ENCODE results near the gene SNX33.

DNA sequence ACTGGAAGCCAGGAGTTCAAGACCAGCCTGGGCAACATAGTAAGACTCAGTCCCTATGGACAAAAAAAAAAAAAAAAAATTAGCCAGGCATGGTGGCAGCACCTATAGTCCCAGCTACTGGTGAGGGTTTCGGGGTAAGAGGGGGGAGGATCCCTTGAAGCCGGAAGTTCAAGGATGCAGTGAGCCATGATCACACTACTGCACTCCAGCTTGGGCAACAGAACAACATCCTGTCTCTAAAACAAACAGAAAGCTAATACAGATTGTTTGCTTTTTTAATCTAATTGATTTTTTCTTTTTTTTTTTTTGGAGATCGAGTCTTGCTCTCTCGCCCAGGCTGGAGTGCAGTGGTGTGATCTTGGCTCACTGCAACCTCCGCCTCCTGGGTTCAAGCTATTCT is 6.1 kb upstream of the SNX33 start:
- TF ChIP-seq, protein P1, sequence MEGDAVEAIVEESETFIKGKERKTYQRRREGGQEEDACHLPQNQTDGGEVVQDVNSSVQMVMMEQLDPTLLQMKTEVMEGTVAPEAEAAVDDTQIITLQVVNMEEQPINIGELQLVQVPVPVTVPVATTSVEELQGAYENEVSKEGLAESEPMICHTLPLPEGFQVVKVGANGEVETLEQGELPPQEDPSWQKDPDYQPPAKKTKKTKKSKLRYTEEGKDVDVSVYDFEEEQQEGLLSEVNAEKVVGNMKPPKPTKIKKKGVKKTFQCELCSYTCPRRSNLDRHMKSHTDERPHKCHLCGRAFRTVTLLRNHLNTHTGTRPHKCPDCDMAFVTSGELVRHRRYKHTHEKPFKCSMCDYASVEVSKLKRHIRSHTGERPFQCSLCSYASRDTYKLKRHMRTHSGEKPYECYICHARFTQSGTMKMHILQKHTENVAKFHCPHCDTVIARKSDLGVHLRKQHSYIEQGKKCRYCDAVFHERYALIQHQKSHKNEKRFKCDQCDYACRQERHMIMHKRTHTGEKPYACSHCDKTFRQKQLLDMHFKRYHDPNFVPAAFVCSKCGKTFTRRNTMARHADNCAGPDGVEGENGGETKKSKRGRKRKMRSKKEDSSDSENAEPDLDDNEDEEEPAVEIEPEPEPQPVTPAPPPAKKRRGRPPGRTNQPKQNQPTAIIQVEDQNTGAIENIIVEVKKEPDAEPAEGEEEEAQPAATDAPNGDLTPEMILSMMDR (IDR thresholded peaks at IDR 0.05) = no peak
- TF ChIP-seq POLR2A (IDR thresholded peaks at IDR 0.05) = peak; percentile 23

All from right lobe of liver (tissue), 4 donors.